NCI-H2227 (cell line): Measurements from ENCODE around the gene RNLS.

ENCODE experiments used
- DNase-seq: peaks from one replicate; lab custom pipeline; 2025; ENCODE audit not compliant: unreplicated experiment; lab: John Stamatoyannopoulos, UW

The RNLS gene

GRCh38 chr10:88553116-88553752 is 29.9 kb downstream of the RNLS start:
- DNase-seq: peak; percentile 48

DNA sequence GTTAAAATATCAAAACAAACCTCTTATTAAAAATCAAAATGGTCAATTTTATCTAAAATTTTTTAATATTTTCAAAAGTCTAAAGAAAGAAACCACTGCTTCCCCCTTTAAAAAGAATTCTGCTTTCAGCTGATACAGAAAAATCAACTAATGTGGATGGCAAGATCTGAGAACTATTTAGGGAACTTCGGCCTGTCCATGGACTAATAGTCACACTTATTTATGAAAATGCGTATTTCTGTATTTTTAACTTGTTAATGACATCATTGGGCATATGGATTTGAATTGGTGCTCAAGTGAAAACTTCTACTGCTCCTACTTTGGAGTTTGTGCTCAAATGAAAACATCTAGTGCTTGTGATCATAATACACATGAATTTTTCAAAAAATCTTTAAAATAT is 31.9 kb downstream of the RNLS start:
- no peak for DNase-seq

- DNase-seq: no peak
Measured at GRCh38 chr10:88546497-88546896, 36.6 kb downstream of the RNLS start.

DNA sequence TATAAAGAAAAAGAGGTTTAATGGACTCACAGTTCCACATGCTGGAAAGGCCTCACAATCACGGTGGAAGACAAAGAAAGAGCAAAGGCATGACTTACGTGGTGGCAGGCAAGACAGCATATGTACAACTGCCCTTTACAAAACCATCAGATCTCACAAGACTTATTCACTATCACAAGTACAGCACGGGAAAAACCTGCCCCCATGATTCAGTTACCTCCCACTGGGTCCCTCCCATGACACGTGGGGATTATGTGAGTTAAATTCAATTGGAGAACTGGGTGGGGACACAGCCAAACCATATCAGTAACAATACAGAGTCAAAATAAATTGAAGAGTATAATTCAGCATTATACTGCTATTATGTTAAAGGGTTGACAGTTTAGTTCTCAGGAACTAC is 37.8 kb downstream of the RNLS start:
- no peak for DNase-seq

DNA sequence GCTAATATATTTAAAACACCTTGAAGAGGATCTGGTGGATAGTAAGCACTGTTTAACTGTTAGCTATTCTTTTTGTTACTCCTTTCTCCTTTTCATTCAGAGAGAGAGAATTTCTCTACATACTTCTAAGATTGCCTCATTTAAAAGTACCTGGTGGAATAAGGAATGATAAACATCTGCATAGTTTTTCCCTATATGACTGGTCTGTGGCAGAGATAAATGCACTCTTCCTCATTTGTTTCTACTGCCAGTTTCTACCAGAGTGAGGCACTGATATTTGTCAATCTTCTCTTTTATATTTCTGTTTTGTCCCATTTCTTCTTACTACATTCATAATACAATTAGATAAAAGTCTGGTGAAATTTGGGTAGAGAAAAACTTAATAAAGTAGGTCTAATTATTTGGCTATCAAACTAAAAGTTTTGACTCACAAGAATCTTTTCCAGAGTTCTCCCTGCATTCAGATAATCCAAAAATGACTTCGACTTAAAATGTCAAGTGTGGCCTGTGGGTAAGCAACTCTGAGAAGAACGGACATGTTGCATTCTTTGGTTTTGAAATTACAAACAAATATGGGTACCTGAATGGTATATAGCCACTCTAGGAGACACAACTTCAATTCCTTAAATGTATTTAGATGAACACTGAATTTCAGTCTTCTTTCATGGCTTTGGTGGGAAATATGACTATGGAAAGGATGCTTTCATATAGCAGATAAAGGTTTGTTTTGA is 38.8 kb downstream of the RNLS start:
- no peak for DNase-seq

DNA sequence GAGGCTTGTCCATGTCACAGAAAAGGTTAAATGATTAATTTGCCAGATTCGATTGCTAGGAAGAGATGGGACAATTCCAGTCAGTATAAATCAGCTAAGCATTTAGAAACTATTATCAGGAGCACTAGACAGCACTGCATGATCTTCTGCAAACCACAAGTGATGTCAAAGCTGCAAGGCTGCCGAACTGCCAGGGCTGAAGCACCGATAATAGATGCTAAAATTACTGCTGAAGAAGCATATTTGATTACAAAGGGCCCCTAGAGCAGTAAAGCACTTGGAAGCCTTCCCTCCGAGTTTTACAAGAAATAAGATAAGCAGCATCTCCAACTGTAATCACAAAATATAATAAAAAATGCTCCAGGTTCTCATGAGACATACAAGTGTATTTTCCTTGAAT is 40.6 kb downstream of the RNLS start:
- no peak for DNase-seq

GRCh38 chr10:88541116-88541626 is 41.9 kb downstream of the RNLS start:
- no peak for DNase-seq

DNA sequence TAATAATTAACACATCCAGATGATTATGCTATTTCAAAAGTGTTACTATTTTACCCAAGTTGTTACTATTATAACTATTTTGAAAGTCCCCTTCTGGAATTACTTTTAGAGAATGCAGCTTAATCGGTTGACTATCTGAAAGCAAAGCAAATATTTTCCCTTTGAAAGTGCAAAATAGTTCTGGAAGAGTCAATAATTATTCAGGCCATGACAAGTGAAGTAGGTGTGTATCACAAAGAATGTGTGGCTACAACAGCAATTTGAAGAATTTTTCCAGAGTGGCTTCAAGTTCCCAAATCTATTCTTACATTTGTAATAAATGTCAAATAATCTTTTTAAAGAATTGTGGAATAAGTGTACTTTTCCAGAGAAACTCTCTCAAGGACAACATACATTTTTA is 42.8 kb downstream of the RNLS start:
- no peak for DNase-seq

DNA sequence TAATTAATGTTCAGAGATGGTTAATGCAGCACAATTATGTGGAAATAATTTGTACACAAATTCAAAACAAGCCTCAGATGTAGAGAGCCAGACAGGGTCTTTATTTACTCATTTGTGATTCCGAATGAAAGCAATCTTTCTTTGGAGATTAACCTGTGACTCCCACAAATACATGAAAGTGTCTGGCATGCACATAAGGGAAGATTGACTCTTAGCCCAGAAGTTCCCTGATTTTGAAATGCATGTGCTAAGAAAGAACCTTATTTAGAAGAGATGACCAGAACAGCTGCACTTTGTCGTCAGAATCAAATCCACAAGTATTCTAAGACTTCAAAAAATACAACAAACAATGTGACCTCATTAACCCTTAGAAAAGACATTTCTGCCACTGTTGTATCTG is 45.1 kb downstream of the RNLS start:
- no peak for DNase-seq

- DNase-seq: no peak
Measured at GRCh38 chr10:88537322-88537721, 45.8 kb downstream of the RNLS start.

GRCh38 chr10:88536437-88536836 is 46.7 kb downstream of the RNLS start:
- DNase-seq: no peak

DNA sequence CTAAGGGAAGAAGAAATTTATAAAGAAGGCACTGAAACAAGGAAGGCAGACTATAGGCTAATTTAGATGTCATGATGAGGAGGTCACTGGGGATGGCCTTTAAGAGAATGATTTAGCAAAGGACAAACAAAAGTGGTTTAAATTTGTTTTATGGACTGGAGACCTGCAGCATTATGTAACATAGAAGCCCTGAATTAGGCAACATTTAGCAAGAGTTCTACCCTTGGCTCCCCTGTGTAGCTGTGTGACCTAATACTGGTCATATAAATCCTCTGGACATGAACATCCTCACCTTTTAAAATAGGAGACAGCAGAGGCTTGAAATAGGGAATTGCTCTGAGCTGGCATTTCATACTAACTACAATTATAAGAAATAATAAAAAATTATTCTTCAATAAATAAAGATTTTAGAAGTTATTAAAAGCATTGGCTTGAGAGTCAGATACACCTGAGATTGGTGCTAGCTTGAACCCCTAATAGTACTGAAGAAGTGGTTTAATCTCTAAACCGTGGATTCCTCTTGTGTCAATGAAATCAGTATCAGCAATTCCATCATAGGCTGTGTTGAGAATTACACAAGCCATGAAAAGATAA is 48.9 kb downstream of the RNLS start:
- DNase-seq: no peak

GRCh38 chr10:88531392-88532052 is 51.6 kb downstream of the RNLS start:
- no peak for DNase-seq

GRCh38 chr10:88530629-88531391 is 52.3 kb downstream of the RNLS start:
- no peak for DNase-seq

GRCh38 chr10:88530093-88530492 is 53.0 kb downstream of the RNLS start:
- no peak for DNase-seq

DNA sequence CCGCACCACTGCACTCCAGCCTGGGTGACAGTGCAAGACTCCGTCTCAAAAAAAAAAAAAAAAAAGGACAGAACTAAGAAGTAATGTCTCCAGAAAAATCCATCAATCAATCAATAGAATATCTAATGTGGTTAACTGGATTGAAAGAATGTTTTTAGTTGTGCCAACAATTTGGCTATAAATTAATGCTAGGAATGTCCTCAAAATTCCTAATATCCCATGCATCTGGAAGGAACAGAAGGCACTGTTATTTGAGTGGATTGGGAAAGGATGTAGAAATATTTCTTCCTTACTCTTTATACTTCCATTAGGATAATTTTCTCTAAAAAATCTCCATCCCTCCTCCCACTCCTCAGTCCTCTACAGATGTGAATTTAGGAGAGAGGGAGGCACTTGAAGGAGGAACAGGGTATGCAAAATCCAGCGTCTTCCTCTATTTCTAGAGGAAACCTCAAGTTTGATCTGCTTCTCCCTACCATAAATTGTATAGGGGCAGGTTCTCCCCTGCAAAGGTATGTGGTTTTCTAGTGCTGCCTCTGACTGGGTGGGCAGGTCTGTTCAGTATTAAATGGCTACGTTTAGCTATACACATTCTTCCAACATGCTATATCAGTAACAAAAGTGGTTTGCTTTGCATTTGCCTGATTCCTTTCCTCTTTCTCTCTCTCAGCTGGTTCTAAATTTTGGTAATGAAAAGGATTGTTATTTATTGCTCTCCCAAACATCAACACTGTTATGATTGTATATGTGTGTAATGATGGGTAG is 54.1 kb downstream of the RNLS start:
- no peak for DNase-seq

GRCh38 chr10:88528201-88528600 is 54.9 kb downstream of the RNLS start:
- no peak for DNase-seq

DNA sequence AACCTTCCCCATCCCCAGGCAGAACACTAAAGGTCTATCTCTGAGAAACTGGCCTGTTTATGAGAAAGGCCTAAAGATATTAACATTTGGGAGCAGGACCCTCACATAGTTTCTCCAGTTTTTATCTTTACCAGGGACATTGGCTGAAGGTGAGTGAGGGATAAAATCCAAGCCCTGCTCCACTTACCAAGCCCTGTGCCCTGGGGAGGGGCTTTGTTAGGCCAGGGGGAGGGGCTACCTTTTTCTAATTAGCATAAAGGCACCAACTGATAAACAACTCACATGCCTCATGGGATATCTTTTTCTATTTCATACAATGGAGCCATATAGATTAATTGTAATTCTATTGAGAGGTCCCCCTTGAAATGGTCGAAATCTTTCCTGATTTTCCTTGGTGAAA is 55.9 kb downstream of the RNLS start:
- DNase-seq: no peak

DNA sequence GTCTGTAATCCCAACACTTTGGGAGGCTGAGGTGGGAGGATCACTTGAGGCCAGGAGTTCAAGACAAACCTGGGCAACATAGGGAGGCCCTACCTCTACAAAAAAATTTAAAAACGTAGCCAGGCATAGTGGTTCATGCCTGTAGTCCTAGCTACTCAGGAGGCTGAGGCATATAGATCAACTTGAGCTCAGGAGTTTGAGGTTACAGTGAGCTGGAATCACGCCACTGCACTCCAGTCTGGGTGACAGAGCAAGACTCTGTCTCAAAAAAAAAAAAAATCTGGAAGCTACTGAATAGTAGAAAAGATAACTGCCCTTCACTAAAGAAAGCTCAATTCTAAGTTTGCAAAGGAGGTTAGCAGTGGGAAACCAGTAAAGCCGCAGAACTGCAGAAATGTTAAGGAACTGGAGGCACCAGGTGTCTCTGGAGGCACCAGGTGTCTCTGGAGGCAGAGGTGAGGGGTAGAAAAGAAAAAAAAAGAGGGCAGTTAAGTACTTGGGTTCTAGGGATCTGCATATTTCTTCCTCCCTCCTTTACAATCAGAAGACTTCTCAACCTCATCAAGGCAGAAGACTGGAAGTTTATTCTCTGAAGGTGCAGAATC is 56.5 kb downstream of the RNLS start:
- DNase-seq: no peak
